GM12865 (cell line): ENCODE results near the gene CERS3.

ENCODE experiments used
- DNase-seq: peaks from one replicate; pipeline ENCODE4 v3.0.0; 2010; ENCODE audit warnings: low read depth
- H3K4me3 ChIP-seq: 2 replicates; pipeline ENCODE4 v1.5.1; 2011; ENCODE audit warnings: mild to moderate bottlenecking, low read depth, low read length, control low read depth
- CTCF ChIP-seq: IDR thresholded peaks from 2 replicates; pipeline ENCODE4 v1.5.1; 2011; ENCODE audit warnings: low read length, control low read depth, low read depth, inconsistent platforms; ENCODE audit not compliant: insufficient read depth; ENCODE audit errors: missing control alignments

Gene CERS3

GRCh38 chr15:100405179-100405578 is 123.6 kb downstream of the CERS3 start:
- TF ChIP-seq CTCF, result no peak
- no peak for DNase-seq

GRCh38 chr15:100400996-100401395 is 127.8 kb downstream of the CERS3 start:
- DNase-seq, result no peak
- no peak for TF ChIP-seq CTCF

More at GRCh38 chr15:100405179-100405578, 123.6 kb downstream of the CERS3 start:
- H3K4me3 ChIP-seq, result no peak overlapping the region

GRCh38 chr15:100394736-100395440 is 133.9 kb downstream of the CERS3 start:
- no peak overlapping the region for H3K4me3 ChIP-seq
- no peak for TF ChIP-seq CTCF
- DNase-seq, result no peak

More at GRCh38 chr15:100400996-100401395, 127.8 kb downstream of the CERS3 start:
- H3K4me3 ChIP-seq, result no peak overlapping the region

GRCh38 chr15:100393008-100393407 is 135.7 kb downstream of the CERS3 start:
- no peak overlapping the region for H3K4me3 ChIP-seq
- no peak for DNase-seq
- no peak for TF ChIP-seq CTCF

GRCh38 chr15:100385300-100386050 is 143.3 kb downstream of the CERS3 start:
- no peak for TF ChIP-seq CTCF
- no peak for DNase-seq
- no peak overlapping the region for H3K4me3 ChIP-seq

GRCh38 chr15:100384108-100384410 is 144.7 kb downstream of the CERS3 start:
- no peak overlapping the region for H3K4me3 ChIP-seq
- no peak for TF ChIP-seq CTCF

More at GRCh38 chr15:100384108-100384410, 144.7 kb downstream of the CERS3 start:
- DNase-seq, result no peak
